ENCODE measurements around the gene UGT1A9.

UGT1A9 gene

DNA sequence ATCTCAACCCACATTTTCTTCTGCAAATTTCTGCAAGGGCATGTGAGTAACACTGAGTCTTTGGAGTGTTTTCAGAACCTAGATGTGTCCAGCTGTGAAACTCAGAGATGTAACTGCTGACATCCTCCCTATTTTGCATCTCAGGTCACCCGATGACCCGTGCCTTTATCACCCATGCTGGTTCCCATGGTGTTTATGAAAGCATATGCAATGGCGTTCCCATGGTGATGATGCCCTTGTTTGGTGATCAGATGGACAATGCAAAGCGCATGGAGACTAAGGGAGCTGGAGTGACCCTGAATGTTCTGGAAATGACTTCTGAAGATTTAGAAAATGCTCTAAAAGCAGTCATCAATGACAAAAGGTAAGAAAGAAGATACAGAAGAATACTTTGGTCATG lies 96.4 kb downstream of the UGT1A9 start:
- ATAC-seq (replicated peaks) (no peak), DNase-seq (no peak)
- H3K9me3 Mint-ChIP-seq = no peaks in the 10 kb centered on the region
- no peak overlapping the region for H3K27ac Mint-ChIP-seq
- peaks cover 0 to 2% of the 10 kb centered on the region in 2 donors for H3K36me3 Mint-ChIP-seq
- H3K4me3 Mint-ChIP-seq = no peak overlapping the region
- H3K27me3 Mint-ChIP-seq = peaks cover 32 to 46% of the 10 kb centered on the region in 2 donors
- H3K4me1 Mint-ChIP-seq = no peaks in the 10 kb centered on the region

DNA sequence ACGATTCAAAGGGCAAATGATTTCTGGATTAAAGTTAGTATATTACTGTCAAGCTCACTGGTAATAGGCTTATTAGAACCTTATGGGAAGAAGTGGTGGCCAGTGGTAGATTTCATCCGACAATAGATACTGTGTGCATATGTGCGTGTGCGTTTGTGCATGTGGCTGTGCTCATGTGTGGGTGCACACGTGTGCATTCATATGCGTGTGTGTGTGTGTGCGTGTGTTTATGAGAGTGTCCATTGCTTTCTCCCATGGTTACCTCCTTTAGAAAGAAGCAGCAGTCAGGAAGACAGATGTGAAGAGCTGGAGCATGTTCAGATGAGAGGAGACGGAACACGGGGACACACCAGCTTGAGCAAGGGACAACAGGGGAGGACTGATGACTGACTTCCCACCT lies 97.6 kb downstream of the UGT1A9 start:
- H3K9me3 Mint-ChIP-seq = no peaks in the 10 kb centered on the region

DNA sequence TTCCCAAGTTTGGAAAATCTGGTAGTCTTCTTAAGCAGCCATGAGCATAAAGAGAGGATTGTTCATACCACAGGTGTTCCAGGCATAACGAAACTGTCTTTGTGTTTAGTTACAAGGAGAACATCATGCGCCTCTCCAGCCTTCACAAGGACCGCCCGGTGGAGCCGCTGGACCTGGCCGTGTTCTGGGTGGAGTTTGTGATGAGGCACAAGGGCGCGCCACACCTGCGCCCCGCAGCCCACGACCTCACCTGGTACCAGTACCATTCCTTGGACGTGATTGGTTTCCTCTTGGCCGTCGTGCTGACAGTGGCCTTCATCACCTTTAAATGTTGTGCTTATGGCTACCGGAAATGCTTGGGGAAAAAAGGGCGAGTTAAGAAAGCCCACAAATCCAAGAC lies 100.5 kb downstream of the UGT1A9 start:
- H3K36me3 Mint-ChIP-seq = peaks cover 6 to 9% of the 10 kb centered on the region in 2 donors
- no peak overlapping the region for H3K4me3 Mint-ChIP-seq
- DNase-seq = no peak
- H3K27me3 Mint-ChIP-seq = peaks cover 12 to 17% of the 10 kb centered on the region in 2 donors
- H3K4me1 Mint-ChIP-seq = no peaks in the 10 kb centered on the region
- ATAC-seq (replicated peaks) = no peak
- no peak overlapping the region for H3K27ac Mint-ChIP-seq
- H3K9me3 Mint-ChIP-seq = peaks cover 9 to 12% of the 10 kb centered on the region in 2 donors

More for the DNA sequence above, 97.6 kb downstream of the UGT1A9 start:
- DNase-seq = no peak
- Mint-ChIP-seq H3K4me3 (no peak overlapping the region), H3K36me3 (peaks cover 0 to 2% of the 10 kb centered on the region in 2 donors), H3K27ac (no peak overlapping the region), H3K27me3 (peaks cover 22 to 41% of the 10 kb centered on the region in 2 donors), H3K4me1 (no peaks in the 10 kb centered on the region)
- ATAC-seq (replicated peaks) = no peak

DNA sequence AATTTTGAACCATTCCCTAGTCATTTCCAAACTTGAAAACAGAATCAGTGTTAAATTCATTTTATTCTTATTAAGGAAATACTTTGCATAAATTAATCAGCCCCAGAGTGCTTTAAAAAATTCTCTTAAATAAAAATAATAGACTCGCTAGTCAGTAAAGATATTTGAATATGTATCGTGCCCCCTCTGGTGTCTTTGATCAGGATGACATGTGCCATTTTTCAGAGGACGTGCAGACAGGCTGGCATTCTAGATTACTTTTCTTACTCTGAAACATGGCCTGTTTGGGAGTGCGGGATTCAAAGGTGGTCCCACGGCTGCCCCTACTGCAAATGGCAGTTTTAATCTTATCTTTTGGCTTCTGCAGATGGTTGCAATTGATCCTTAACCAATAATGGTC lies 100.9 kb downstream of the UGT1A9 start:
- H3K4me3 Mint-ChIP-seq = no peak overlapping the region
- H3K27me3 Mint-ChIP-seq = peaks cover 12 to 15% of the 10 kb centered on the region in 2 donors
- ATAC-seq (replicated peaks) = no peak

DNA sequence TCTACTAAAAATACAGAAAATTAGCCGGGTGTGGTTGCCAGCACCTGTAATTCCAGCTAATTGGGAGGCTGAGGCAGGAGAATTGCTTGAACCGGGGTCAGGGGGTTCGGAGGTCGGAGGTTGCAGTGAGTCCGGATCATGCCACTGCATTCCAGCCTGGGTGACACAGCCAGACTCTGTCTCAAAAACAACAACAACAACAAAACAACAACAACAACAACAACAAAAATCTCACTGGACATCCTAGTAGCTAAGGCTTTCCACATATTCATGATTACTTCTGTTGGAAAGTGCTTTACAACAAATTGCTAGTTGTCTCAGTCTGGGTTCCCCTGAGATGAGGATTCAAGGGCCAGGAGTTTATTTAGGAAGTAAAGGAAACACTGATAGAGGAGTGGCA lies 102.2 kb downstream of the UGT1A9 start:
- peaks cover 17 to 24% of the 10 kb centered on the region in 2 donors for H3K27me3 Mint-ChIP-seq
- DNase-seq = no peak
- H3K4me3 Mint-ChIP-seq = no peak overlapping the region
- peaks cover 9 to 15% of the 10 kb centered on the region in 2 donors for H3K9me3 Mint-ChIP-seq
- no peak for ATAC-seq (replicated peaks)
- no peak overlapping the region for H3K27ac Mint-ChIP-seq
- H3K36me3 Mint-ChIP-seq = peaks cover 6 to 9% of the 10 kb centered on the region in 2 donors
- H3K4me1 Mint-ChIP-seq = no peaks in the 10 kb centered on the region

More for the DNA sequence above, 100.9 kb downstream of the UGT1A9 start:
- H3K27ac Mint-ChIP-seq = no peak overlapping the region
- H3K9me3 Mint-ChIP-seq = peaks cover 9 to 13% of the 10 kb centered on the region in 2 donors
- no peaks in the 10 kb centered on the region for H3K4me1 Mint-ChIP-seq
- DNase-seq = no peak
- peaks cover 6 to 9% of the 10 kb centered on the region in 2 donors for H3K36me3 Mint-ChIP-seq

DNA sequence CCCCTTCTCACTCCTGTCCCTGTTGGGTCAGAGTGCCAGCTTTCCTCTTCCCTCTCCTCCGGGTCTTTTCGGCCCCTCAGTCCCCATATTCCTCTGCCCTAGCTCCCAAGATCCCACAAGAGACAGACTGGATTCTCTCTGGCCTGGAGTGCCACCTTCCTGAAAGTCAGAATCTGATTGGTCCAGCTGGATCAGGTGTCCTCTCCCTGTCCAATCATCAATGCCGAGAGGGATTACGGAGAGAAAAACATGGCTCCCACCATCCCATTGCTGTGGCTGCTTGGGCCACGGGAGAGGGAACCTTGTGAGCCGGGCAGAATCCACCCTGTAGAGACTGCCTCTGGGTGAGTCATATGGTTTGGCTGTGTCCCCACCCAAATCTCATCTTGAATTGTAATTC lies 103.7 kb downstream of the UGT1A9 start:
- DNase-seq (no peak), ATAC-seq (replicated peaks) (no peak)
- peaks cover 4 to 9% of the 10 kb centered on the region in 2 donors for H3K36me3 Mint-ChIP-seq
- H3K9me3 Mint-ChIP-seq = peaks cover 9 to 17% of the 10 kb centered on the region in 2 donors
- H3K4me1 Mint-ChIP-seq = no peaks in the 10 kb centered on the region
- no peak overlapping the region for H3K4me3 Mint-ChIP-seq
- no peak overlapping the region for H3K27ac Mint-ChIP-seq
- peaks cover 20 to 31% of the 10 kb centered on the region in 2 donors for H3K27me3 Mint-ChIP-seq

DNA sequence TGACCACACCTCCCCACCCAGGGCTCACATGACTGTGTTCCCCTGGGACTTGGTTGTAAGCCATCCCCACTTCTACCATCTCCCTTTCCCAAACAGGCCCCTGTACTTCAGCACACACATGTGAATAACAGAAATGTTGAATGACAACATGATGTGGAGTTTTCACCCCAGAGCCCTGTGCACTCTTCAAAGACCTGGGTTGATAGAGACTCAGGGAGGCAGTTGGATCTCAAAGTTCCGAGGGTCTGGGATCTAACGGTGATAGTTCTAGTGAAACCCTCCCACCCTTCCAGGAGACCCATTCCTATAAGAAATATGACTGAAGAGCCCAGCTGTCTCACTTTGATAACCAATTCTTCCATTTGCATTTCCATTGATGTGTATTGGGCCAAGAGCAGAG lies 106.3 kb downstream of the UGT1A9 start, which contains the start of gene MROH2A:
MROH2A (plus strand) TSS at position 301 of the 400 bp plus-strand sequence. CDS start 1,029 bp downstream, outside the sequence.
- ATAC-seq (replicated peaks) (no peak), DNase-seq (no peak)
- Mint-ChIP-seq H3K27me3 (peaks cover 30 to 38% of the 10 kb centered on the region in 2 donors), H3K27ac (no peak within 1 kb of the TSS), H3K9me3 (peaks cover 9 to 21% of the 10 kb centered on the region in 2 donors), H3K4me1 (no peaks in the 10 kb centered on the region), H3K36me3 (peaks cover 4 to 9% of the 10 kb centered on the region in 2 donors), H3K4me3 (no peak within 1 kb of the TSS)

DNA sequence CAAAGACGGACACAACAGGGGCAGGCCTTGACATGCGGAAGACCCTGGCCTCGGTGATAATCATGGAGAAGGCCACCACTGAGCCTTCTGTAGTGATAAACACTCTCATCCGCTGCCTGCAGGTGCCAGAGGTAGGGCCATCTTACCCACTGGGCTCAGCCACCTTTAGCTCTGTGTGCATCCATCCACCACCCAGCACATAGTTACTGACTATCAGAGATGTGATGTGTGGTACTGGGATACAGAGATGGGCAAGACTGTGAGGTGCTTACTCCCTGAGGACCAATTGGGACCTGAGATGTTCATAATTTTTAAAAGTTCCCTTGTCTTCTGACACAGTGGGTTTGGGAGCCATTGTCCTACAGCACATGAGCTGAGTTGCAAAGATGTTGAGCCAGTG lies 108.0 kb downstream of the UGT1A9 start:
- no peak for DNase-seq
- ATAC-seq (replicated peaks) = no peak
- H3K9me3 Mint-ChIP-seq = peaks cover 9 to 21% of the 10 kb centered on the region in 2 donors
- H3K4me1 Mint-ChIP-seq = no peaks in the 10 kb centered on the region
- H3K27me3 Mint-ChIP-seq = peaks cover 36 to 37% of the 10 kb centered on the region in 2 donors
- H3K27ac Mint-ChIP-seq = no peak overlapping the region
- H3K4me3 Mint-ChIP-seq = no peak overlapping the region
- H3K36me3 Mint-ChIP-seq = peaks cover 4 to 9% of the 10 kb centered on the region in 2 donors

DNA sequence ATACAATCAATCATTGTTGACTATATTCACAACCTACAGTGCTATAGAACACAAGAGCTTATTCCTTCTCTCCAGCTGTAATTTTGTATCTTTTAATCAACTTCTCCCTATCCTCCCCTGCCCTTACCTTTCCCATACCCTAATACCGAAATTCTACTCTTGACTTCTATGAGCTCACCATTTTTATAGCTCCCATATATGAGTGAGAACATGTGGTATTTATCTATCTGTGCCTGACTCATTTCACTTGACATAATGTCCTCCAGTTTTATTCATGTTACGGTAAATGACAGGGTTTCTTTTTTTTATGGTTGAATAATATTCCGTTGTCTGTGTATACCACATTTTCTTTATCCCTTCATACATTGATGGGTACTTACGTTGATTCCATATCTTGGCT lies 109.1 kb downstream of the UGT1A9 start:
- no peaks in the 10 kb centered on the region for H3K4me1 Mint-ChIP-seq
- H3K27ac Mint-ChIP-seq = no peak overlapping the region
- DNase-seq (no peak), ATAC-seq (replicated peaks) (no peak)
- peaks cover 33 to 43% of the 10 kb centered on the region in 2 donors for H3K27me3 Mint-ChIP-seq
- H3K36me3 Mint-ChIP-seq = peaks cover 0 to 7% of the 10 kb centered on the region in 2 donors
- H3K4me3 Mint-ChIP-seq = no peak overlapping the region
- H3K9me3 Mint-ChIP-seq = peaks cover 8 to 23% of the 10 kb centered on the region in 2 donors

DNA sequence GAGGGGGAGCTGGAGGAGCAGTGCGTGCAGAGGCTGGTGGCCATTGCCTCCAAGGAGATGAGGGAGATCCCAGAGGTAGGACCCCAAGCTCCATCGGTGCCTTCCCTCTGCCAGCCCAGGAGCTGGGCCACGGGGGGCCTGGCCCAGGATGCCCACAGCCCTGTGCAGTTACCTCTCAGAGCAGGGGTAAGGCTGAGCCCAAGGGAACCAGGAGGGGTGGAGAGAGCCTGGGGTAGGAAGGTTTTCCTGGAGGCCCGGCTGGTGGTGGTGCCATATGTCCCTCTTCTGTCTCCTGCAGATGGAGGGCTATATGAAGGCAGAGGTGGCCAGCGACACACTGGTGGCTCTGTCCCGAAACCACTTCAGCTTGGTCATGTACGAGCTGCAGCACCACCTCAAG lies 117.9 kb downstream of the UGT1A9 start:
- H3K9me3 Mint-ChIP-seq = peaks cover 9 to 11% of the 10 kb centered on the region in 2 donors
- H3K27me3 Mint-ChIP-seq = peaks cover 15 to 21% of the 10 kb centered on the region in 2 donors
- ATAC-seq (replicated peaks) (no peak), DNase-seq (no peak)
- H3K36me3 Mint-ChIP-seq = peaks cover 4% of the 10 kb centered on the region in 2 donors
- no peak overlapping the region for H3K27ac Mint-ChIP-seq
- no peak overlapping the region for H3K4me3 Mint-ChIP-seq
- H3K4me1 Mint-ChIP-seq = no peaks in the 10 kb centered on the region

DNA sequence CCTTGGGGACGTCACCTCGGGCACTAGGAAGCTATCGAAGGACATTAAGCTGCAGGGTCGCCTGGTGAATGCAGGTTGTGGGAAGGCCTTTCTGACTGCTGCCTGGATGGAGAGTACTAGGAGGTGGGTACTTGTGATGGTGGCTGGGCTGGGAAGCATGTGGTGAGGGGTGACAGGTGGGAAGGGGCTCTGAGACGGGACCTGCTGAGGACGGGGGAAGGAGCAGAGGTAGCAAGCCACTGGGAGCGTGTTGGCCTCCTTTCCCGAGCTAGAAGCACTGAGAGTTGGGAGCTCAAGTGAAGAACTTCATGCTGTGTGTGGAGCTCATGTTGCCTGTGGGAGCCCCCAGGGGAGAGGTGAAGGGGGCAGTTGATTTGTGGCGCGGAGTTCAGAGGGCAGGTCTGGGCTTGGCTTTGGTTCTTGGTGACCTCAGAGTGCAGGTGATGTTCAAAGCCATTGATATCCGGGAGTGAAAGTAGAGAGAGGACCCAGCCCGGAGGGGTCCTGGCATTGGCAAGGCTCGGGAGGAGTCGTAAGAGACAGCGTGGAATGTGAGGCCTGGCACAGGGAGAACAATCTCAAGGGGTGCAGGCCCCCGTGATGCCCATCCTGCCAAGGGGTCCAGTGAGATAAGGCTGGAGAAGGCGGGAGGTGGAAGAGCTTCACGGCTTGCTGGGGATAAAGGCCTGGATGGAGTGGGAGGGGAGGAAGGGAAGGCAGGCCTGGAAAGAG lies 119.6 kb downstream of the UGT1A9 start:
- peaks cover 0 to 1% of the 10 kb centered on the region in 2 donors for H3K36me3 Mint-ChIP-seq
- ATAC-seq (replicated peaks) = no peak
- H3K9me3 Mint-ChIP-seq = peaks cover under 1 to 2% of the 10 kb centered on the region in 2 donors
- no peak overlapping the region for H3K4me3 Mint-ChIP-seq
- DNase-seq = no peak
- no peak overlapping the region for H3K27ac Mint-ChIP-seq
- H3K27me3 Mint-ChIP-seq = peaks cover 10 to 15% of the 10 kb centered on the region in 2 donors
- H3K4me1 Mint-ChIP-seq = no peaks in the 10 kb centered on the region

DNA sequence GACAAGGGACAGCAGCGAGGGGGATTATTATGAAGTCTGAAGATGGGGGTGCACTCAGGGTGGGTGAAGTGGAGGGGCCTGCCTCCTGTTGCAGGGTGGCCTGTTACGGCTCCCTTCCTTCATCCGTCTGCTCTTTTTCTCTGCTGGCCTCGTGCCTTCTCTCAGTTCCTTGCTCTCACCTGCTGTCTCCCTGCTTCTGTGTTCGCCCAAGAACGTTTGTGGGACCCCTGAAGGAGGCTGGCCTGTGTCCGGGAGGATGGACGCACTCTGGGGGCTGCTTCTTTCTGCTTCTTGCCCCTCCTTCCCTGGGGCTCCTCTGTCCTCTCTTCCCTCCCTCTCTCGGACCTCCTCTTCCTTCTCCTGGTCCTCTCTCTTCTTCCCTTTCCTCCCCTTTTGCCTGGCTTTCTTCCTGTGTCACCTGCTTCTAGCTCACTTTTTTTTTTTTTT lies 120.2 kb downstream of the UGT1A9 start:
- Mint-ChIP-seq H3K4me1 (no peaks in the 10 kb centered on the region), H3K27me3 (peaks cover 10 to 15% of the 10 kb centered on the region in 2 donors), H3K36me3 (no peaks in the 10 kb centered on the region), H3K9me3 (no peaks in the 10 kb centered on the region), H3K4me3 (no peak overlapping the region), H3K27ac (no peak overlapping the region)
- DNase-seq (no peak), ATAC-seq (replicated peaks) (no peak)

DNA sequence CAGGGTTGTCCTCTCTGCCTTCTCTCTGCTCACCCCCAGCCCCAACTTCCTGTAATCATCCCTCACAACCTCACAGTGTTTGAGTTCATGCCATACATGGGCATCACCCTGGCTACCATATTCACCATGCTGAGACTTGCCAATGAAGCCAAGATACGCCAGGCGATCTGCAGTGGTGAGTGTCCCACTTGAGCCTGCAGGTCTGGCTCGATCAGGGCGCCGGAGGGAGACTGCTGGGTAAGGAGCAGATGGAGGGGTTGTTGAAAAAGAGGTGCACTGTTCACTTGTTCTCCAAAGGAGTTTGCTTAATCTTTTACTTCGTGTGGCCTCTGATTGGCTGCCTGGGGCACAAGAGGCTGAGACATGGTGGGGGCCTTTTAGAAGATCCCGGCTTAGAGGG lies 121.0 kb downstream of the UGT1A9 start:
- H3K27me3 Mint-ChIP-seq = peaks cover 10 to 15% of the 10 kb centered on the region in 2 donors
- no peaks in the 10 kb centered on the region for H3K4me1 Mint-ChIP-seq
- H3K4me3 Mint-ChIP-seq = no peak overlapping the region
- DNase-seq = no peak
- ATAC-seq (replicated peaks) = no peak
- no peaks in the 10 kb centered on the region for H3K9me3 Mint-ChIP-seq
- H3K36me3 Mint-ChIP-seq = no peaks in the 10 kb centered on the region
- H3K27ac Mint-ChIP-seq = no peak overlapping the region

DNA sequence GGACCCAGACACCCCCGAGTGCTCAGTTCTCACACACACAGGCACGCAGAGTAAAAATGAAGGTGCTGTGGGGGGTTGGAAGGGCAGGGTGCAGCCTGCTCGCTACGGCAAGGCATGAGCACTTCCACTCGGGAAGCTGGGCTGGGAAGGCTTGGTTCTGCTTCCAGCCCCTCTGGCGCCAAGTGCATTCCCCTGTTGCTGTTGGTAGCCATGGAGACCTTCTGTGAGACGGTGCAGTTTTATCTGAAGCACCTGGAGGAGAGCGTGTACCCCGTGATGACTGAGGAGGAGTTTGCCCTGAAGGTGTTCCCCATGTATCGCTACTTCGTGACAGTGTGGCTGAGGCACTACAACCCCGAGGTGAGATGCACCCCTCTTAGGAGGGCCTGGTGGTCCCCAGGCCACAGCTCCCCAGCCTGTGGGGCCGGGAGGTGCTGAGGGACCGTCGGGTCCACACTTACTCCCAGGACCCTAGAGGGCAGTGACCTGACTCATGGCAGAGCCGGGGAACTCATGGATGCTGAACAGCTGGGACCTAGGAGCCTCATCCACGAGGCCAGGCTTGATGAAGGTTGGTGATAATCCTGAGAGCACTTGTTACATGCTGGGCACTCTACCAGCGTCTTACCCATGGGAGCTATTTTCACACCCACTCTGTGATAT lies 121.9 kb downstream of the UGT1A9 start:
- Mint-ChIP-seq H3K4me1 (no peaks in the 10 kb centered on the region), H3K36me3 (no peaks in the 10 kb centered on the region), H3K9me3 (no peaks in the 10 kb centered on the region), H3K4me3 (no peak overlapping the region), H3K27me3 (peaks cover 10 to 15% of the 10 kb centered on the region in 2 donors), H3K27ac (no peak overlapping the region)
- ATAC-seq (replicated peaks) (no peak), DNase-seq (no peak)
